ENCODE measurements around the gene TSPAN4. TPM values are rescaled to one million over a fixed set of nuclear protein-coding genes. Genes with fewer than 3 reads are reported as not detected.

TSPAN4 gene
- total RNA-seq, 8 experiments from 2014 or later, result 30.9 to 110 (median 41.9) TPM

- peak overlapping the region in 1 of 5 donors; percentile 85 for H3K4me3 ChIP-seq
- in situ Hi-C loops (cut with MboI; ENCODE audit: low pct_unique_long_range_greater_than_20kb in 2 of 9, low sequenced_read_pairs in 9 of 9, unreplicated experiment in 9 of 9), result no loop called here
- WGBS, 10 experiments, result 47 to 100% (median 73%) methylated on average over 2 to 12 of the region's 14 CpGs; no CpG with 5 or more reads in 3 of the 10 experiments
- H3K27ac ChIP-seq, result no peak overlapping the region
- ATAC-seq (replicated peaks in 6 of 8), result peak in 1 of 8 experiments; percentile 1
- H3K4me1 ChIP-seq (replicated peaks in 1 of 2), result peaks cover 15 to 16% of the 10 kb centered on the region in 2 donors
These were observed 31.0 kb upstream of the TSPAN4 start for GRCh38 chr11:811446-812245.

- in situ Hi-C loops (cut with MboI; ENCODE audit: low pct_unique_long_range_greater_than_20kb in 2 of 9, low sequenced_read_pairs in 9 of 9, unreplicated experiment in 9 of 9), result no loop called here
- Histone ChIP-seq H3K4me1 (replicated peaks in 1 of 2) (peaks cover 15 to 16% of the 10 kb centered on the region in 2 donors), H3K4me3 (no peak overlapping the region), H3K27ac (no peak overlapping the region)
- ATAC-seq (replicated peaks in 6 of 8), result no peak
- 100% methylated on average over 1 of the region's 3 CpGs; no CpG with 5 or more reads in 7 of the 10 experiments for WGBS, 10 experiments
These were observed 30.3 kb upstream of the TSPAN4 start for GRCh38 chr11:812390-812789.

- 79 to 100% (median 93%) methylated on average over 1 to 4 of the region's 6 CpGs; no CpG with 5 or more reads in 4 of the 10 experiments for WGBS, 10 experiments
- H3K27ac ChIP-seq, result no peak overlapping the region
- in situ Hi-C loops (cut with MboI; ENCODE audit: low pct_unique_long_range_greater_than_20kb in 2 of 9, low sequenced_read_pairs in 9 of 9, unreplicated experiment in 9 of 9), result no loop called here
- H3K4me1 ChIP-seq (replicated peaks in 1 of 2), result peaks cover 13 to 16% of the 10 kb centered on the region in 2 donors
- no peak for ATAC-seq (replicated peaks in 6 of 8)
- H3K4me3 ChIP-seq, result no peak overlapping the region
These were observed 29.6 kb upstream of the TSPAN4 start for GRCh38 chr11:813072-813455.

- no peak for ATAC-seq (replicated peaks in 6 of 8)
- Histone ChIP-seq H3K4me1 (replicated peaks in 1 of 2) (peaks cover 10 to 12% of the 10 kb centered on the region in 2 donors), H3K27ac (no peak overlapping the region), H3K4me3 (no peak overlapping the region)
- in situ Hi-C loops (cut with MboI; ENCODE audit: low pct_unique_long_range_greater_than_20kb in 2 of 9, low sequenced_read_pairs in 9 of 9, unreplicated experiment in 9 of 9), result no loop called here
- 50 to 80% (median 60%) methylated on average over 1 to 5 of the region's 9 CpGs; no CpG with 5 or more reads in 6 of the 10 experiments for WGBS, 10 experiments
These were observed 29.1 kb upstream of the TSPAN4 start for GRCh38 chr11:813456-814096.

GRCh38 chr11:815675-816432 is 26.8 kb upstream of the TSPAN4 start:
- Histone ChIP-seq H3K27ac (no peak overlapping the region), H3K4me1 (replicated peaks in 1 of 2) (peaks cover 18 to 20% of the 10 kb centered on the region in 2 donors), H3K4me3 (no peak overlapping the region)
- no peak for ATAC-seq (replicated peaks in 6 of 8)
- in situ Hi-C loops (cut with MboI; ENCODE audit: low pct_unique_long_range_greater_than_20kb in 2 of 9, low sequenced_read_pairs in 9 of 9, unreplicated experiment in 9 of 9), result no loop called here
- 60 to 100% (median 89%) methylated on average over 1 to 3 of the region's 11 CpGs; no CpG with 5 or more reads in 5 of the 10 experiments for WGBS, 10 experiments

GRCh38 chr11:816433-816779 is 26.2 kb upstream of the TSPAN4 start:
- H3K4me1 ChIP-seq (replicated peaks in 1 of 2), result peaks cover 17 to 18% of the 10 kb centered on the region in 2 donors
- WGBS, 10 experiments, result 60 to 100% (median 92%) methylated on average over 1 to 6 of the region's 11 CpGs; no CpG with 5 or more reads in 3 of the 10 experiments
- in situ Hi-C loops (cut with MboI; ENCODE audit: low pct_unique_long_range_greater_than_20kb in 2 of 9, low sequenced_read_pairs in 9 of 9, unreplicated experiment in 9 of 9), result no loop called here
- no peak overlapping the region for H3K27ac ChIP-seq
- no peak overlapping the region for H3K4me3 ChIP-seq
- ATAC-seq (replicated peaks in 6 of 8), result no peak

GRCh38 chr11:818396-819128 is 24.1 kb upstream of the TSPAN4 start, which contains the start of gene PNPLA2:
Gene PNPLA2 (plus strand): TSS chr11:818914. CDS start chr11:819719, 805 bp downstream.
- 30% methylated on average over 2 of the region's 20 CpGs; no CpG with 5 or more reads in 9 of the 10 experiments for WGBS, 10 experiments
- H3K27ac ChIP-seq, result peak within 1 kb of the TSS; percentile 76 to 82

GRCh38 chr11:819129-819931 is 23.3 kb upstream of the TSPAN4 start:
- peaks cover 17 to 18% of the 10 kb centered on the region in 2 donors for H3K4me1 ChIP-seq (replicated peaks in 1 of 2)
- peak overlapping the region; percentile 76 to 82 for H3K27ac ChIP-seq
- in situ Hi-C loops (cut with MboI; ENCODE audit: low pct_unique_long_range_greater_than_20kb in 2 of 9, low sequenced_read_pairs in 9 of 9, unreplicated experiment in 9 of 9), result no loop called here
- ATAC-seq (replicated peaks in 6 of 8), result peak; percentile 64 to 81 (median 74)
- 0% methylated on average over 7 of the region's 96 CpGs; no CpG with 5 or more reads in 9 of the 10 experiments for WGBS, 10 experiments
- H3K4me3 ChIP-seq, result peak overlapping the region; percentile 48 to 91 (median 88)

More at GRCh38 chr11:818396-819128, 24.1 kb upstream of the TSPAN4 start, which contains the start of gene PNPLA2:
- peak in 3 of 8 experiments; percentile 0 to 9 (median 5) for ATAC-seq (replicated peaks in 6 of 8)
- Histone ChIP-seq H3K4me1 (replicated peaks in 1 of 2) (peaks cover 17 to 18% of the 10 kb centered on the region in 2 donors), H3K4me3 (peak within 1 kb of the TSS; percentile 48 to 91 (median 88))
- in situ Hi-C loops (cut with MboI; ENCODE audit: low pct_unique_long_range_greater_than_20kb in 2 of 9, low sequenced_read_pairs in 9 of 9, unreplicated experiment in 9 of 9), result no loop called here

GRCh38 chr11:819943-820649 is 22.6 kb upstream of the TSPAN4 start:
- ATAC-seq (replicated peaks in 6 of 8), result peak; percentile 31 to 56 (median 46)
- Histone ChIP-seq H3K4me1 (replicated peaks in 1 of 2) (peaks cover 17 to 18% of the 10 kb centered on the region in 2 donors), H3K27ac (peak overlapping the region; percentile 76 to 82), H3K4me3 (peak overlapping the region; percentile 48 to 91 (median 88))
- WGBS, 10 experiments, result 0 to 10% (median 1%) methylated on average over 2 to 14 of the region's 47 CpGs; no CpG with 5 or more reads in 4 of the 10 experiments
- in situ Hi-C loops (cut with MboI; ENCODE audit: low pct_unique_long_range_greater_than_20kb in 2 of 9, low sequenced_read_pairs in 9 of 9, unreplicated experiment in 9 of 9), result no loop called here

- peak in 1 of 8 experiments; percentile 1 for ATAC-seq (replicated peaks in 6 of 8)
These were observed 21.8 kb upstream of the TSPAN4 start for GRCh38 chr11:820655-821511.

More at GRCh38 chr11:820655-821511, 21.8 kb upstream of the TSPAN4 start:
- peak overlapping the region; percentile 48 to 91 (median 88) for H3K4me3 ChIP-seq
- WGBS, 10 experiments, result 28 to 100% (median 90%) methylated on average over 1 to 4 of the region's 11 CpGs; no CpG with 5 or more reads in 5 of the 10 experiments
- H3K4me1 ChIP-seq (replicated peaks in 1 of 2), result peaks cover 17 to 18% of the 10 kb centered on the region in 2 donors
- in situ Hi-C loops (cut with MboI; ENCODE audit: low pct_unique_long_range_greater_than_20kb in 2 of 9, low sequenced_read_pairs in 9 of 9, unreplicated experiment in 9 of 9), result no loop called here
- no peak overlapping the region for H3K27ac ChIP-seq
